Activated CD4-positive, alpha-beta T cell treated with anti-CD3 and anti-CD28 coated beads, Interleukin-2, amount 10 ng/mL, durations not matched to agents 7 days and 5 days (primary cell): ENCODE measurements around the gene RAC3. TPM values are rescaled to one million over a fixed set of nuclear protein-coding genes. Genes with fewer than 3 reads are reported as not detected.

Source experiments
- CTCF ChIA-PET: fragments of 350-600 bp; sonication (Branson Sonifier 250); formaldehyde crosslinking; loops from one replicate; lab custom pipeline; 2021; ENCODE audit warnings: antibody characterized with exemption; lab: Charles Lee
- POLR2A ChIA-PET: fragments of 350-600 bp; sonication (Branson Sonifier 250); formaldehyde crosslinking; loops from one replicate; lab custom pipeline; 2021; ENCODE audit warnings: antibody characterized with exemption; lab: Charles Lee
- DNase-seq: peaks from one replicate; pipeline ENCODE4 v3.0.0-alpha.2; 2020
- H3K27ac Mint-ChIP-seq: one replicate; pipeline ENCODE4 v1.8.0; 2021; ENCODE audit warnings: mild to moderate bottlenecking, moderate library complexity, mixed read lengths
- H3K27me3 Mint-ChIP-seq: one replicate; pipeline ENCODE4 v1.8.0; 2021; ENCODE audit warnings: mixed read lengths
- H3K36me3 Mint-ChIP-seq: one replicate; pipeline ENCODE4 v1.8.0; 2021; ENCODE audit warnings: low read depth, mixed read lengths
- H3K4me1 Mint-ChIP-seq: one replicate; pipeline ENCODE4 v1.8.0; 2021; ENCODE audit warnings: mixed read lengths
- H3K4me3 Mint-ChIP-seq: one replicate; pipeline ENCODE4 v1.8.0; 2021; ENCODE audit warnings: mild to moderate bottlenecking, moderate library complexity, mixed read lengths
- H3K9me3 Mint-ChIP-seq: one replicate; pipeline ENCODE4 v1.8.0; 2021; ENCODE audit warnings: mixed read lengths
- total RNA-seq, 2 experiments: library from RNA; stranded (reverse); gene quantifications; one replicate each; pipeline ENCODE4 v1.2.3, GENCODE V29; 2021

Gene RAC3
- total RNA-seq, 2 experiments from 2014 or later, result 12.2 to 13.7 TPM

- Mint-ChIP-seq H3K9me3 (no peaks in the 10 kb centered on the region), H3K27me3 (no peaks in the 10 kb centered on the region)
Observed at GRCh38 chr17:82003411-82004381, 27.8 kb upstream of the RAC3 start.

GRCh38 chr17:82004517-82005455 lies 26.7 kb upstream of the RAC3 start:
- DNase-seq, result no peak
- POLR2A ChIA-PET, result no interaction called here
- no peaks in the 10 kb centered on the region for H3K9me3 Mint-ChIP-seq
- H3K27ac Mint-ChIP-seq, result no peak overlapping the region
- H3K36me3 Mint-ChIP-seq, result no peaks in the 10 kb centered on the region
- CTCF ChIA-PET, result interaction anchor here (0.6 to 1.2 kb wide), 2 partner anchors 15 to 45 kb away, joined by 3 read pairs; no protein-coding TSS in a partner anchor
- no peak overlapping the region for H3K4me3 Mint-ChIP-seq
- no peaks in the 10 kb centered on the region for H3K4me1 Mint-ChIP-seq
- no peaks in the 10 kb centered on the region for H3K27me3 Mint-ChIP-seq

More at GRCh38 chr17:82003411-82004381, 27.8 kb upstream of the RAC3 start:
- Mint-ChIP-seq H3K4me3 (no peak overlapping the region), H3K27ac (no peak overlapping the region), H3K4me1 (no peaks in the 10 kb centered on the region), H3K36me3 (no peaks in the 10 kb centered on the region)
- DNase-seq, result no peak
- POLR2A ChIA-PET, result no interaction called here
- CTCF ChIA-PET, result interaction anchor here (1.2 kb wide), 1 partner anchor 14 kb away, joined by 3 read pairs; no protein-coding TSS in a partner anchor

- no peaks in the 10 kb centered on the region for H3K9me3 Mint-ChIP-seq
- CTCF ChIA-PET, result no interaction called here
- H3K36me3 Mint-ChIP-seq, result no peaks in the 10 kb centered on the region
- H3K27ac Mint-ChIP-seq, result no peak overlapping the region
- no peaks in the 10 kb centered on the region for H3K4me1 Mint-ChIP-seq
- H3K4me3 Mint-ChIP-seq, result no peak overlapping the region
- no peaks in the 10 kb centered on the region for H3K27me3 Mint-ChIP-seq
- POLR2A ChIA-PET, result no interaction called here
- no peak for DNase-seq
Observed at GRCh38 chr17:82005701-82006348, 25.7 kb upstream of the RAC3 start.

GRCh38 chr17:82006468-82007227 lies 24.8 kb upstream of the RAC3 start:
- H3K27me3 Mint-ChIP-seq, result no peaks in the 10 kb centered on the region
- no peaks in the 10 kb centered on the region for H3K9me3 Mint-ChIP-seq
- H3K4me3 Mint-ChIP-seq, result no peak overlapping the region
- ChIA-PET CTCF (no interaction called here), POLR2A (no interaction called here)
- H3K4me1 Mint-ChIP-seq, result no peaks in the 10 kb centered on the region
- no peak overlapping the region for H3K27ac Mint-ChIP-seq
- no peak for DNase-seq
- no peaks in the 10 kb centered on the region for H3K36me3 Mint-ChIP-seq

- H3K27ac Mint-ChIP-seq, result no peak overlapping the region
- no peaks in the 10 kb centered on the region for H3K36me3 Mint-ChIP-seq
- ChIA-PET POLR2A (no interaction called here), CTCF (no interaction called here)
- H3K4me1 Mint-ChIP-seq, result no peaks in the 10 kb centered on the region
- no peaks in the 10 kb centered on the region for H3K9me3 Mint-ChIP-seq
- no peak for DNase-seq
- no peaks in the 10 kb centered on the region for H3K27me3 Mint-ChIP-seq
- no peak overlapping the region for H3K4me3 Mint-ChIP-seq
Observed at GRCh38 chr17:82007228-82007494, 24.3 kb upstream of the RAC3 start.

- CTCF ChIA-PET, result interaction anchor here (1.3 kb wide), 1 partner anchor 23 kb away, joined by 4 read pairs; the partner anchor contains the start of gene RAC3
- H3K36me3 Mint-ChIP-seq, result no peaks in the 10 kb centered on the region
- POLR2A ChIA-PET, result no interaction called here
- no peak overlapping the region for H3K27ac Mint-ChIP-seq
- no peak for DNase-seq
- no peaks in the 10 kb centered on the region for H3K4me1 Mint-ChIP-seq
- no peaks in the 10 kb centered on the region for H3K27me3 Mint-ChIP-seq
- H3K4me3 Mint-ChIP-seq, result no peak overlapping the region
- H3K9me3 Mint-ChIP-seq, result no peaks in the 10 kb centered on the region
Observed at GRCh38 chr17:82007495-82008257, 23.8 kb upstream of the RAC3 start.

GRCh38 chr17:82008258-82008940 lies 23.1 kb upstream of the RAC3 start:
- POLR2A ChIA-PET, result no interaction called here
- no peaks in the 10 kb centered on the region for H3K9me3 Mint-ChIP-seq
- H3K4me1 Mint-ChIP-seq, result no peaks in the 10 kb centered on the region
- H3K36me3 Mint-ChIP-seq, result no peaks in the 10 kb centered on the region
- no peak for DNase-seq
- CTCF ChIA-PET, result interaction anchor here (0.7 to 1.3 kb wide), 2 partner anchors 13 to 23 kb away, joined by 3 to 4 read pairs; partner anchors contain the start of gene RAC3
- no peaks in the 10 kb centered on the region for H3K27me3 Mint-ChIP-seq
- no peak overlapping the region for H3K4me3 Mint-ChIP-seq
- H3K27ac Mint-ChIP-seq, result no peak overlapping the region

GRCh38 chr17:82008941-82009405 lies 22.5 kb upstream of the RAC3 start:
- ChIA-PET POLR2A (no interaction called here), CTCF (interaction anchor here (0.7 to 1.3 kb wide), 3 partner anchors 11 to 21 kb away, joined by 3 to 5 read pairs (median 3); no protein-coding TSS in a partner anchor)
- no peak overlapping the region for H3K27ac Mint-ChIP-seq
- no peaks in the 10 kb centered on the region for H3K4me1 Mint-ChIP-seq
- H3K4me3 Mint-ChIP-seq, result no peak overlapping the region
- H3K27me3 Mint-ChIP-seq, result no peaks in the 10 kb centered on the region
- H3K9me3 Mint-ChIP-seq, result no peaks in the 10 kb centered on the region
- DNase-seq, result no peak
- no peaks in the 10 kb centered on the region for H3K36me3 Mint-ChIP-seq

- H3K4me3 Mint-ChIP-seq, result no peak overlapping the region
- H3K27me3 Mint-ChIP-seq, result no peaks in the 10 kb centered on the region
- DNase-seq, result no peak
- H3K36me3 Mint-ChIP-seq, result no peaks in the 10 kb centered on the region
- no peaks in the 10 kb centered on the region for H3K9me3 Mint-ChIP-seq
- ChIA-PET CTCF (interaction anchor here (0.7 to 1.3 kb wide), 3 partner anchors 10 to 20 kb away, joined by 3 to 5 read pairs (median 3); no protein-coding TSS in a partner anchor), POLR2A (no interaction called here)
- no peaks in the 10 kb centered on the region for H3K4me1 Mint-ChIP-seq
- no peak overlapping the region for H3K27ac Mint-ChIP-seq
Observed at GRCh38 chr17:82009413-82009812, 22.1 kb upstream of the RAC3 start.

- CTCF ChIA-PET, result interaction anchor here (0.6 to 0.7 kb wide), 3 partner anchors 10 to 84 kb away, joined by 3 to 4 read pairs (median 3); no protein-coding TSS in a partner anchor
- Mint-ChIP-seq H3K27me3 (no peaks in the 10 kb centered on the region), H3K36me3 (no peaks in the 10 kb centered on the region), H3K4me1 (no peaks in the 10 kb centered on the region), H3K4me3 (no peak overlapping the region), H3K9me3 (no peaks in the 10 kb centered on the region), H3K27ac (no peak overlapping the region)
- POLR2A ChIA-PET, result no interaction called here
- no peak for DNase-seq
Observed at GRCh38 chr17:82010575-82011525, 20.6 kb upstream of the RAC3 start.
